Thyroid gland (tissue), 4 donors: ENCODE data around the gene NOTCH2.
"Not testable (repeated sequence)": the region's sequence is repeated elsewhere in the genome, so short reads cannot be mapped to it uniquely, and the experiment has no call there.

Experiments used
- CTCF ChIP-seq, 6 experiments: fragments of 200-600 bp in 3 of 6; fragments of 450-650 bp in 3 of 6; sonication (generic) in 3 of 6; IDR thresholded peaks; one replicate each; pipeline ENCODE4 v1.5.1; 2016 to 2019; ENCODE audit warnings: antibody characterized with exemption in 6 of 6, mild to moderate bottlenecking in 2 of 6, inconsistent platforms in 1 of 6, moderate library complexity in 1 of 6
- POLR2A ChIP-seq, 2 donors: fragments of 450-650 bp; IDR thresholded peaks; one replicate each; pipeline ENCODE4 v1.6.1; 2017; ENCODE audit warnings: antibody characterized with exemption in 2 of 2, mild to moderate bottlenecking in 2 of 2, moderate library complexity in 1 of 2

GRCh38 chr1:120090830-120091229, 21.4 kb upstream of the NOTCH2 start:
- TF ChIP-seq CTCF, POLR2A (IDR thresholded peaks at IDR 0.05): not testable (repeated sequence)
